ENCODE results near the gene CDC42BPA. TPM values are rescaled to one million over a fixed set of nuclear protein-coding genes. Genes with fewer than 3 reads are reported as not detected.

Gene CDC42BPA
- total and polyA plus RNA-seq, 9 of the 15 experiments (the other 6 are each of a cell fraction or from before 2014, with no cell fraction given) = 8.0 to 77.5 (median 52.1) TPM

- ATAC-seq (peak; percentile 98), FAIRE-seq (peak; percentile 87), DNase-seq (ENCODE audit: extremely low read depth in 1 of 4, low spot score in 3 of 4) (peak; percentile 69 to 90 (median 82))
- no peak overlapping the region for H2AFZ ChIP-seq (ENCODE audit: low read depth, low read length)
- no peaks in the 10 kb centered on the region for H3K9me3 ChIP-seq (replicated peaks; ENCODE audit: control insufficient read depth, insufficient read depth, low read depth, low read length)
- H3K4me1 ChIP-seq (replicated peaks in 1 of 2; ENCODE audit: control insufficient read depth in 2 of 2, insufficient read depth in 2 of 2, low read length in 2 of 2) = peaks cover 5 to 7% of the 10 kb centered on the region in 2 experiments; a peak in 4 of 5 replicates
- in situ Hi-C loops (cut with MboI) (loop anchor here (10.0 kb wide), 1 partner anchor 200 kb away; no protein-coding TSS in a partner anchor), intact Hi-C loops (cut with micrococcal nuclease) (loop anchor here (1.0 to 2.0 kb wide), 2 partner anchors 82 to 202 kb away; no protein-coding TSS in a partner anchor)
- 0 out of 3 replicates have a peak, but pooled peaks cover 2% of the 10 kb centered on the region for H3K36me3 ChIP-seq (ENCODE audit: control insufficient read depth, insufficient read depth, low read length)
- H3K9ac ChIP-seq (ENCODE audit: insufficient read depth in 1 of 2, low read depth in 2 of 2, low read length in 2 of 2) = no peak overlapping the region
- CTCF ChIA-PET (ENCODE audit: low intra/inter-chr PET ratio) = interaction anchor here (0.6 to 1.7 kb wide), 7 partner anchors 122 to 246 kb away, joined by 3 to 8 read pairs (median 4); no protein-coding TSS in a partner anchor
- peaks cover 75% of the 10 kb centered on the region for H3K79me2 ChIP-seq (ENCODE audit: control insufficient read depth, insufficient read depth, low read length)
- POLR2A ChIA-PET = no interaction called here
- peak overlapping the region; percentile 5; the same call in 1 of the 3 replicates for H3K27ac ChIP-seq (ENCODE audit: extremely low read depth, low read depth, low read length)
- WGBS (ENCODE audit: insufficient coverage, low coverage, missing lambda C conversion rate) = 15% methylated on average over 1 of the region's 1 CpG
- H3K4me2 ChIP-seq (ENCODE audit: insufficient read depth, low read length) = no peak overlapping the region
- H3K4me3 ChIP-seq = no peak overlapping the region
- H3K9me1 ChIP-seq (ENCODE audit: control insufficient read depth, insufficient read depth, low read length) = no peaks in the 10 kb centered on the region
- no peaks in the 10 kb centered on the region; the same call in 1 of the 2 replicates for H4K20me1 ChIP-seq (replicated peaks; ENCODE audit: control insufficient read depth, insufficient read depth, low read length)
- no peaks in the 10 kb centered on the region for H3K27me3 ChIP-seq (ENCODE audit: control insufficient read depth in 2 of 2, insufficient read depth in 2 of 2, low read length in 2 of 2)
- no TSS peak for BruUV-seq (replicated peaks)
- TF ChIP-seq FOSL1 (tag; conservative IDR thresholded peaks at IDR 0.05) (peak; percentile 40; the same call in 1 of the 2 replicates), ZNF766 (CRISPR knock-in tag; conservative IDR thresholded peaks at IDR 0.05) (0 out of 2 replicates have a peak, but pooled peaks have one; percentile 43), TSC22D4 (tag; IDR thresholded peaks at IDR 0.05) (no peak), GABPA (tag; conservative IDR thresholded peaks at IDR 0.05; ENCODE audit: low read depth) (no peak), SMARCA4 (IDR thresholded peaks at IDR 0.05) (peak; percentile 60; the same call in 1 of the 2 replicates), MECOM (CRISPR knock-in tag; IDR thresholded peaks at IDR 0.05) (peak; percentile 73; the same call in 1 of the 2 replicates), ZNF644 (tag; IDR thresholded peaks at IDR 0.05; ENCODE audit: low read depth) (0 out of 2 replicates have a peak, but pooled peaks have one; percentile 51), XRCC4 (IDR thresholded peaks at IDR 0.05; ENCODE audit: extremely low read depth, insufficient read depth, insufficient read length) (no peak), CAMTA2 (CRISPR knock-in tag; conservative IDR thresholded peaks at IDR 0.05) (no peak), PHF21A (IDR thresholded peaks at IDR 0.05; ENCODE audit: borderline replicate concordance, low read depth) (peak; percentile 67; the same call in 1 of the 2 replicates), CTBP1 (IDR thresholded peaks at IDR 0.05; ENCODE audit: borderline replicate concordance) (peak; percentile 64; the same call in 1 of the 2 replicates), CXXC5 (CRISPR knock-in tag; IDR thresholded peaks at IDR 0.05) (0 out of 2 replicates have a peak, but pooled peaks have one; percentile 22), MYBL2 (IDR thresholded peaks at IDR 0.05; ENCODE audit: low read depth) (no peak; the same call in 1 of the 2 replicates), MYBL2 (CRISPR knock-in tag; IDR thresholded peaks at IDR 0.05; ENCODE audit: borderline replicate concordance) (no peak), HLTF (IDR thresholded peaks at IDR 0.05) (no peak)
- TF ChIP-seq, protein P1, sequence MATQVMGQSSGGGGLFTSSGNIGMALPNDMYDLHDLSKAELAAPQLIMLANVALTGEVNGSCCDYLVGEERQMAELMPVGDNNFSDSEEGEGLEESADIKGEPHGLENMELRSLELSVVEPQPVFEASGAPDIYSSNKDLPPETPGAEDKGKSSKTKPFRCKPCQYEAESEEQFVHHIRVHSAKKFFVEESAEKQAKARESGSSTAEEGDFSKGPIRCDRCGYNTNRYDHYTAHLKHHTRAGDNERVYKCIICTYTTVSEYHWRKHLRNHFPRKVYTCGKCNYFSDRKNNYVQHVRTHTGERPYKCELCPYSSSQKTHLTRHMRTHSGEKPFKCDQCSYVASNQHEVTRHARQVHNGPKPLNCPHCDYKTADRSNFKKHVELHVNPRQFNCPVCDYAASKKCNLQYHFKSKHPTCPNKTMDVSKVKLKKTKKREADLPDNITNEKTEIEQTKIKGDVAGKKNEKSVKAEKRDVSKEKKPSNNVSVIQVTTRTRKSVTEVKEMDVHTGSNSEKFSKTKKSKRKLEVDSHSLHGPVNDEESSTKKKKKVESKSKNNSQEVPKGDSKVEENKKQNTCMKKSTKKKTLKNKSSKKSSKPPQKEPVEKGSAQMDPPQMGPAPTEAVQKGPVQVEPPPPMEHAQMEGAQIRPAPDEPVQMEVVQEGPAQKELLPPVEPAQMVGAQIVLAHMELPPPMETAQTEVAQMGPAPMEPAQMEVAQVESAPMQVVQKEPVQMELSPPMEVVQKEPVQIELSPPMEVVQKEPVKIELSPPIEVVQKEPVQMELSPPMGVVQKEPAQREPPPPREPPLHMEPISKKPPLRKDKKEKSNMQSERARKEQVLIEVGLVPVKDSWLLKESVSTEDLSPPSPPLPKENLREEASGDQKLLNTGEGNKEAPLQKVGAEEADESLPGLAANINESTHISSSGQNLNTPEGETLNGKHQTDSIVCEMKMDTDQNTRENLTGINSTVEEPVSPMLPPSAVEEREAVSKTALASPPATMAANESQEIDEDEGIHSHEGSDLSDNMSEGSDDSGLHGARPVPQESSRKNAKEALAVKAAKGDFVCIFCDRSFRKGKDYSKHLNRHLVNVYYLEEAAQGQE (IDR thresholded peaks at IDR 0.05; ENCODE audit: borderline replicate concordance) = peak; percentile 84
- TF ChIP-seq, protein P1 (CRISPR knock-in tag; IDR thresholded peaks at IDR 0.05; ENCODE audit: low read depth) = no peak
These were observed 83.3 kb downstream of the CDC42BPA start for GRCh38 chr1:227234998-227235405.
